CD8-positive, alpha-beta memory T cell (primary cell): ENCODE results near the gene COPS6. TPM values are rescaled to one million over a fixed set of nuclear protein-coding genes. Genes with fewer than 3 reads are reported as not detected.

Experiments
- CTCF ChIA-PET: fragments of 350-600 bp; sonication (Branson Sonifier 250); formaldehyde crosslinking; loops from one replicate; lab custom pipeline; 2021; ENCODE audit warnings: antibody characterized with exemption; lab: Charles Lee
- POLR2A ChIA-PET: fragments of 350-600 bp; sonication (Branson Sonifier 250); formaldehyde crosslinking; loops from one replicate; lab custom pipeline; 2021; ENCODE audit warnings: antibody characterized with exemption; lab: Charles Lee
- DNase-seq, 5 donors: peaks; one replicate each; pipeline versions ENCODE4 v3.0.0 to v3.0.0-alpha.2; 2020 to 2022; ENCODE audit warnings: mixed read lengths in 1 of 5
- H3K27ac ChIP-seq: one replicate; pipeline ENCODE4 v1.7.0; 2013; ENCODE audit warnings: low read depth, mild to moderate bottlenecking, low read length, moderate library complexity
- H3K27me3 ChIP-seq: 2 replicates; pipeline ENCODE4 v1.7.0; 2013; ENCODE audit warnings: low read length, mild to moderate bottlenecking; ENCODE audit not compliant: insufficient read depth, poor library complexity, severe bottlenecking
- H3K36me3 ChIP-seq: 2 replicates; pipeline ENCODE4 v1.7.0; 2013; ENCODE audit warnings: mild to moderate bottlenecking, low read length, moderate library complexity; ENCODE audit not compliant: insufficient read depth
- H3K4me1 ChIP-seq: 2 replicates; pipeline ENCODE4 v1.7.0; 2013; ENCODE audit warnings: mild to moderate bottlenecking, low read length, moderate library complexity; ENCODE audit not compliant: insufficient read depth
- H3K4me3 ChIP-seq: 2 replicates; pipeline ENCODE4 v1.7.0; 2013; ENCODE audit warnings: mild to moderate bottlenecking, low read length
- H3K9me3 ChIP-seq: 2 replicates; pipeline ENCODE4 v1.7.0; 2013; ENCODE audit warnings: mild to moderate bottlenecking, low read length
- H3K27ac Mint-ChIP-seq, 8 donors: one replicate each; pipeline ENCODE4 v1.8.0; 2020 to 2021; ENCODE audit warnings: mixed read lengths in 8 of 8, mild to moderate bottlenecking in 6 of 8, inconsistent platforms in 3 of 8, moderate library complexity in 3 of 8
- H3K27me3 Mint-ChIP-seq, 2 donors: one replicate each; pipeline ENCODE4 v1.8.0; 2020 to 2021; ENCODE audit warnings: mixed read lengths in 2 of 2, mild to moderate bottlenecking in 1 of 2, moderate library complexity in 1 of 2
- H3K36me3 Mint-ChIP-seq, 3 donors: one replicate each; pipeline ENCODE4 v1.8.0; 2020 to 2021; ENCODE audit warnings: mixed read lengths in 3 of 3, inconsistent platforms in 1 of 3, mild to moderate bottlenecking in 1 of 3
- H3K4me1 Mint-ChIP-seq, 3 donors: one replicate each; pipeline ENCODE4 v1.8.0; 2020 to 2021; ENCODE audit warnings: mixed read lengths in 3 of 3, inconsistent platforms in 1 of 3, mild to moderate bottlenecking in 1 of 3
- H3K4me3 Mint-ChIP-seq, 7 donors: one replicate each; pipeline ENCODE4 v1.8.0; 2020 to 2021; ENCODE audit warnings: mixed read lengths in 7 of 7, mild to moderate bottlenecking in 6 of 7, moderate library complexity in 4 of 7, inconsistent platforms in 2 of 7
- H3K9me3 Mint-ChIP-seq, 5 donors: one replicate each; pipeline ENCODE4 v1.8.0; 2020 to 2022; ENCODE audit warnings: mixed read lengths in 5 of 5, mild to moderate bottlenecking in 3 of 5, moderate library complexity in 2 of 5, inconsistent platforms in 1 of 5
- polyA plus RNA-seq: library from polyadenylated mRNA; unstranded; fragments of 300-500 nt; fragmentation: Illumina TruSeq; gene quantifications from one replicate; pipeline ENCODE4 v1.2.3, GENCODE V29; 2021
- total RNA-seq, 2 experiments: library from RNA; stranded (reverse); gene quantifications; one replicate each; pipeline ENCODE4 v1.2.3, GENCODE V29; 2021

Gene COPS6
- total and polyA plus RNA-seq, 3 experiments from 2014 or later, result 110 to 144 (median 111) TPM

GRCh38 chr7:100098913-100099312 is 10.1 kb downstream of the COPS6 start:
- Mint-ChIP-seq H3K27ac (peak overlapping the region; percentile 47 to 99 (median 96)), H3K4me3 (peak overlapping the region; percentile 60 to 97 (median 81)), H3K9me3 (no peaks in the 10 kb centered on the region), H3K4me1 (peaks cover 38 to 55% (median 43%) of the 10 kb centered on the region in 3 donors), H3K27me3 (peaks cover 0 to 9% of the 10 kb centered on the region in 2 donors), H3K36me3 (peaks cover 7 to 79% (median 21%) of the 10 kb centered on the region in 3 donors)
- POLR2A ChIA-PET, result no interaction called here
- peak overlapping the region; percentile 1 for H3K27ac ChIP-seq
- no peaks in the 10 kb centered on the region for H3K9me3 ChIP-seq
- DNase-seq, result no peak
- peaks cover 21% of the 10 kb centered on the region for H3K4me1 ChIP-seq
- H3K27me3 ChIP-seq, result no peaks in the 10 kb centered on the region
- CTCF ChIA-PET, result interaction anchor here (0.7 to 3.8 kb wide), 3 partner anchors 16 to 187 kb away, joined by 3 to 19 read pairs (median 17); partner anchors contain the start of genes MBLAC1 and ZNF3
- no peak overlapping the region for H3K4me3 ChIP-seq
- peaks cover 51% of the 10 kb centered on the region for H3K36me3 ChIP-seq

GRCh38 chr7:100099452-100099851 is 10.7 kb downstream of the COPS6 start:
- no peak for DNase-seq
- H3K4me3 Mint-ChIP-seq, result peak overlapping the region; percentile 90 to 97 (median 94)
- Histone ChIP-seq H3K4me3 (peak overlapping the region; percentile 96), H3K36me3 (peaks cover 46% of the 10 kb centered on the region), H3K9me3 (no peaks in the 10 kb centered on the region), H3K27ac (peak overlapping the region; percentile 1), H3K27me3 (no peaks in the 10 kb centered on the region), H3K4me1 (peaks cover 21% of the 10 kb centered on the region)
- H3K4me1 Mint-ChIP-seq, result peaks cover 39 to 55% (median 45%) of the 10 kb centered on the region in 3 donors
- no peaks in the 10 kb centered on the region for H3K9me3 Mint-ChIP-seq
- ChIA-PET POLR2A (interaction anchor here (3.5 kb wide), 1 partner anchor 11 kb away, joined by 17 read pairs; the partner anchor contains the start of gene COPS6), CTCF (interaction anchor here (0.7 to 3.8 kb wide), 6 partner anchors 16 to 187 kb away, joined by 3 to 19 read pairs (median 10); partner anchors contain the start of genes MBLAC1 and ZNF3)
- peaks cover 7 to 77% (median 21%) of the 10 kb centered on the region in 3 donors for H3K36me3 Mint-ChIP-seq
- H3K27ac Mint-ChIP-seq, result peak overlapping the region in 7 of 8 donors; percentile 94 to 99 (median 96)
- H3K27me3 Mint-ChIP-seq, result peaks cover 0 to 9% of the 10 kb centered on the region in 2 donors

- Histone ChIP-seq H3K4me1 (peaks cover 21% of the 10 kb centered on the region), H3K4me3 (peak overlapping the region; percentile 96), H3K9me3 (no peaks in the 10 kb centered on the region), H3K36me3 (peaks cover 36% of the 10 kb centered on the region), H3K27me3 (no peaks in the 10 kb centered on the region), H3K27ac (peak overlapping the region; percentile 85)
- H3K9me3 Mint-ChIP-seq, result no peaks in the 10 kb centered on the region
- CTCF ChIA-PET, result interaction anchor here (0.9 to 3.8 kb wide), 10 partner anchors 8 to 182 kb away, joined by 3 to 19 read pairs (median 4); partner anchors contain the start of genes MBLAC1 and ZNF3
- H3K27me3 Mint-ChIP-seq, result peaks cover 0 to 9% of the 10 kb centered on the region in 2 donors
- peak overlapping the region; percentile 94 to 100 (median 96) for H3K27ac Mint-ChIP-seq
- POLR2A ChIA-PET, result interaction anchor here (0.5 to 3.5 kb wide), 15 partner anchors 10 to 1117 kb away, joined by 3 to 50 read pairs (median 7); partner anchors contain the start of genes COPS6, MBLAC1, PLOD3 and TRIM4
- H3K36me3 Mint-ChIP-seq, result peaks cover 7 to 76% (median 19%) of the 10 kb centered on the region in 3 donors
- peak overlapping the region; percentile 90 to 97 (median 94) for H3K4me3 Mint-ChIP-seq
- DNase-seq, result peak; percentile 83 to 94 (median 90)
- H3K4me1 Mint-ChIP-seq, result peaks cover 39 to 55% (median 45%) of the 10 kb centered on the region in 3 donors
These were observed 11.7 kb downstream of the COPS6 start for GRCh38 chr7:100100420-100101015.

GRCh38 chr7:100101016-100101862 is 12.5 kb downstream of the COPS6 start, which contains the start of the genes AP4M1 and MCM7:
Gene AP4M1, plus strand, starts transcription at chr7:100101643. Its CDS starts 72 bp downstream, at chr7:100101715.
Gene MCM7, minus strand, starts transcription at chr7:100101397. Its CDS starts 103 bp downstream, at chr7:100101294.
- Histone ChIP-seq H3K27me3 (no peaks in the 10 kb centered on the region), H3K27ac (peak within 1 kb of the TSS; percentile 85), H3K4me1 (peaks cover 21% of the 10 kb centered on the region), H3K36me3 (peaks cover 29% of the 10 kb centered on the region), H3K9me3 (no peaks in the 10 kb centered on the region), H3K4me3 (peak within 1 kb of the TSS; percentile 96)
- Mint-ChIP-seq H3K4me1 (peaks cover 39 to 48% (median 45%) of the 10 kb centered on the region in 3 donors), H3K27me3 (peaks cover 0 to 9% of the 10 kb centered on the region in 2 donors), H3K36me3 (peaks cover 7 to 76% (median 19%) of the 10 kb centered on the region in 3 donors), H3K27ac (peak within 1 kb of the TSS; percentile 94 to 100 (median 96)), H3K9me3 (no peaks in the 10 kb centered on the region), H3K4me3 (peak within 1 kb of the TSS; percentile 90 to 97 (median 94))
- POLR2A ChIA-PET, result interaction anchor here (0.6 to 3.5 kb wide), 18 partner anchors 11 to 1116 kb away, joined by 3 to 50 read pairs (median 6); partner anchors contain the start of genes COPS6, MBLAC1, PLOD3 and PPP1R35
- CTCF ChIA-PET, result interaction anchor here (1.1 to 3.8 kb wide), 10 partner anchors 9 to 117 kb away, joined by 3 to 19 read pairs (median 4); partner anchors contain the start of genes MBLAC1 and ZNF3
- peak; percentile 94 to 97 (median 95) for DNase-seq

GRCh38 chr7:100102950-100103840 is 14.4 kb downstream of the COPS6 start:
- Mint-ChIP-seq H3K9me3 (no peaks in the 10 kb centered on the region), H3K4me3 (peak overlapping the region; percentile 19 to 97 (median 86)), H3K36me3 (peaks cover 0 to 76% (median 16%) of the 10 kb centered on the region in 3 donors), H3K27me3 (peaks cover 0 to 9% of the 10 kb centered on the region in 2 donors), H3K4me1 (peaks cover 32 to 38% (median 34%) of the 10 kb centered on the region in 3 donors), H3K27ac (peak overlapping the region in 4 of 8 donors; percentile 85 to 99 (median 94))
- ChIA-PET CTCF (interaction anchor here (0.7 to 3.1 kb wide), 5 partner anchors 8 to 26 kb away, joined by 3 to 19 read pairs (median 5); no protein-coding TSS in a partner anchor), POLR2A (interaction anchor here (3.4 to 3.5 kb wide), 2 partner anchors 15 to 17 kb away, joined by 17 to 18 read pairs; partner anchors contain the start of gene COPS6)
- no peaks in the 10 kb centered on the region for H3K9me3 ChIP-seq
- peaks cover 21% of the 10 kb centered on the region for H3K36me3 ChIP-seq
- no peak for DNase-seq
- peaks cover 21% of the 10 kb centered on the region for H3K4me1 ChIP-seq
- H3K27ac ChIP-seq, result no peak overlapping the region
- no peak overlapping the region for H3K4me3 ChIP-seq
- no peaks in the 10 kb centered on the region for H3K27me3 ChIP-seq

- H3K36me3 ChIP-seq, result peaks cover 18% of the 10 kb centered on the region
- no peak for DNase-seq
- ChIA-PET POLR2A (interaction anchor here (0.6 kb wide), 1 partner anchor 497 kb away, joined by 3 read pairs; the partner anchor contains the start of gene PCOLCE), CTCF (interaction anchor here (1.1 kb wide), 1 partner anchor 10 kb away, joined by 3 read pairs; no protein-coding TSS in a partner anchor)
- H3K4me3 Mint-ChIP-seq, result no peak overlapping the region
- H3K4me1 Mint-ChIP-seq, result peaks cover 10 to 15% (median 11%) of the 10 kb centered on the region in 3 donors
- no peak overlapping the region for H3K27ac ChIP-seq
- peaks cover 0 to 5% of the 10 kb centered on the region in 2 donors for H3K27me3 Mint-ChIP-seq
- H3K9me3 Mint-ChIP-seq, result no peaks in the 10 kb centered on the region
- peaks cover 0 to 74% (median 6%) of the 10 kb centered on the region in 3 donors for H3K36me3 Mint-ChIP-seq
- no peak overlapping the region for H3K4me3 ChIP-seq
- peak overlapping the region in 2 of 8 donors; percentile 47 to 92 for H3K27ac Mint-ChIP-seq
- H3K9me3 ChIP-seq, result no peaks in the 10 kb centered on the region
- peaks cover 7% of the 10 kb centered on the region for H3K4me1 ChIP-seq
- H3K27me3 ChIP-seq, result no peaks in the 10 kb centered on the region
These were observed 16.8 kb downstream of the COPS6 start for GRCh38 chr7:100105534-100105933.
